ENCODE measurements around the gene USP48.
A peak's percentile ranks its signal among the peaks of the same experiment; 100 is the strongest.

USP48 gene

GRCh38 chr1:21743476-21743875 lies 39.5 kb downstream of the USP48 start:
- DNase-seq: no peak

GRCh38 chr1:21742578-21742977 lies 40.4 kb downstream of the USP48 start:
- DNase-seq: no peak

GRCh38 chr1:21741206-21741605 lies 41.7 kb downstream of the USP48 start:
- no peak for DNase-seq

- no peak for DNase-seq
These were observed 46.1 kb downstream of the USP48 start for GRCh38 chr1:21736876-21737275.

GRCh38 chr1:21736011-21736410 lies 46.9 kb downstream of the USP48 start:
- DNase-seq: no peak

- DNase-seq: no peak
These were observed 48.4 kb downstream of the USP48 start for GRCh38 chr1:21734526-21734925.

- DNase-seq: no peak
These were observed 50.3 kb downstream of the USP48 start for GRCh38 chr1:21732664-21733063.

GRCh38 chr1:21725748-21726392 lies 57.1 kb downstream of the USP48 start:
- DNase-seq: no peak

- DNase-seq: no peak
These were observed 58.4 kb downstream of the USP48 start for GRCh38 chr1:21724570-21724969.

GRCh38 chr1:21724098-21724497 lies 58.9 kb downstream of the USP48 start:
- no peak for DNase-seq

GRCh38 chr1:21721295-21721985 lies 61.5 kb downstream of the USP48 start:
- DNase-seq: no peak

GRCh38 chr1:21716169-21716568 lies 66.8 kb downstream of the USP48 start:
- DNase-seq: no peak

GRCh38 chr1:21707891-21708290 lies 75.1 kb downstream of the USP48 start:
- DNase-seq: no peak

GRCh38 chr1:21707086-21707840 lies 75.7 kb downstream of the USP48 start:
- DNase-seq: no peak

GRCh38 chr1:21706151-21706835 lies 76.7 kb downstream of the USP48 start:
- no peak for DNase-seq

- peak; percentile 23 for DNase-seq
These were observed 77.5 kb downstream of the USP48 start for GRCh38 chr1:21705303-21705980.

- DNase-seq: no peak
These were observed 78.8 kb downstream of the USP48 start for GRCh38 chr1:21704145-21704544.

GRCh38 chr1:21703318-21703963 lies 79.5 kb downstream of the USP48 start:
- DNase-seq: peak; percentile 18

GRCh38 chr1:21702780-21703179 lies 80.2 kb downstream of the USP48 start:
- DNase-seq: no peak

GRCh38 chr1:21701401-21701800 lies 81.5 kb downstream of the USP48 start:
- DNase-seq: no peak

- DNase-seq: no peak
These were observed 82.9 kb downstream of the USP48 start for GRCh38 chr1:21700094-21700493.

- no peak for DNase-seq
These were observed 86.0 kb downstream of the USP48 start for GRCh38 chr1:21696931-21697330.
